ENCODE data around the gene EFHC2. TPM values are rescaled to one million over a fixed set of nuclear protein-coding genes. Genes with fewer than 3 reads are reported as not detected.
"Not testable (repeated sequence)": the region's sequence is repeated elsewhere in the genome, so short reads cannot be mapped to it uniquely, and the experiment has no call there.

Gene EFHC2
- total RNA-seq, 4 donors from 2014 or later = 0.11 TPM; not detected in 3

DNA sequence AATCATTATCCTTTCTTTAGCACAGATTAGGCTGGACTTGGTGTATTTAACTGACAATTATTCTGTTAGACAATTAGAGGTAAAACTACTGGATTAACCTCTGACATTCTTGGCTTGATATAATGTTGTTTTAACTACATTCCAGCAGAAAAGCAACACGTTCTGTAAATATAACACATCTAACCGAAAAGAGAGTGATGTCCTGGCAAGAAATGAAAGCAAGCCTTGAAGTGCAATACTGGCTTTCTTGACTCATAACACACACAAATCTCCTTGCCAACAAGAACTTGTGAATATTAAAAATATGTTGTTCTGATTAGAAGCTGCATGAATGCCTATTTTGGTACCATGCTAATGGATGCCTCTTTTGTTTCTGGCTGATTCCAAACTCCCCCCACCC, 76.4 kb downstream of the EFHC2 start:
- no peaks in the 10 kb centered on the region for H3K9me3 ChIP-seq
- no peaks in the 10 kb centered on the region for H3K4me1 ChIP-seq
- DNase-seq = no peak
- H3K27me3 ChIP-seq = peaks cover 0 to 4% (median 0%) of the 10 kb centered on the region in 3 donors
- no peak for ATAC-seq
- TF ChIP-seq POLR2A (IDR thresholded peaks at IDR 0.05) = no peak
- TF ChIP-seq, protein P1, sequence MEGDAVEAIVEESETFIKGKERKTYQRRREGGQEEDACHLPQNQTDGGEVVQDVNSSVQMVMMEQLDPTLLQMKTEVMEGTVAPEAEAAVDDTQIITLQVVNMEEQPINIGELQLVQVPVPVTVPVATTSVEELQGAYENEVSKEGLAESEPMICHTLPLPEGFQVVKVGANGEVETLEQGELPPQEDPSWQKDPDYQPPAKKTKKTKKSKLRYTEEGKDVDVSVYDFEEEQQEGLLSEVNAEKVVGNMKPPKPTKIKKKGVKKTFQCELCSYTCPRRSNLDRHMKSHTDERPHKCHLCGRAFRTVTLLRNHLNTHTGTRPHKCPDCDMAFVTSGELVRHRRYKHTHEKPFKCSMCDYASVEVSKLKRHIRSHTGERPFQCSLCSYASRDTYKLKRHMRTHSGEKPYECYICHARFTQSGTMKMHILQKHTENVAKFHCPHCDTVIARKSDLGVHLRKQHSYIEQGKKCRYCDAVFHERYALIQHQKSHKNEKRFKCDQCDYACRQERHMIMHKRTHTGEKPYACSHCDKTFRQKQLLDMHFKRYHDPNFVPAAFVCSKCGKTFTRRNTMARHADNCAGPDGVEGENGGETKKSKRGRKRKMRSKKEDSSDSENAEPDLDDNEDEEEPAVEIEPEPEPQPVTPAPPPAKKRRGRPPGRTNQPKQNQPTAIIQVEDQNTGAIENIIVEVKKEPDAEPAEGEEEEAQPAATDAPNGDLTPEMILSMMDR (IDR thresholded peaks at IDR 0.05 in 4 of 5, conservative IDR thresholded peaks at IDR 0.05 in 1 of 5) = no peak
- intact Hi-C loops (cut with DNase I; ENCODE audit: low total_unique reads) = no loop called here
- no peaks in the 10 kb centered on the region for H3K36me3 ChIP-seq
- in situ Hi-C loops (cut with MboI; ENCODE audit: low sequenced_read_pairs in 4 of 4) = no loop called here
- no peak overlapping the region for H3K4me3 ChIP-seq
- no peak overlapping the region for H3K27ac ChIP-seq

DNA sequence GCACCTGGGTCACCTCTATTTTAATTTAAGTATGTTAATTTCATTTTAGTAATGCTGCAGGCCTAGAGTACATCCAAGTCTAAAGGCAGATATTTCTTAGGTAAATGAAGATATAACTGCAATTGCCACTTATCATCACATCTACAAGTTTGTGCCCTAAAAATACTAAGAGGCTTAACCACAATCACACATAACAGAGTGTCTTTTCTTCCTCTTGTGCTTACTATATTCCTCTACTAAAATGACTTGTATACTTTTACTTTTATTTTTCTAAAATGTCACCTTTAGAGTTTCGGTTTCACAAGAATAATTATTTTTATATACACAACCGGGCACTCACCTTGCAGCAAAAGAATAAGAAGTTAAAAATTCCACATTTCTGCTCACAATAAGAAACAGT, 77.9 kb downstream of the EFHC2 start:
- no peak overlapping the region for H3K4me3 ChIP-seq
- H3K27me3 ChIP-seq = no peaks in the 10 kb centered on the region
- ATAC-seq (no peak), DNase-seq (no peak)
- in situ Hi-C loops (cut with MboI; ENCODE audit: low sequenced_read_pairs in 4 of 4) (no loop called here), intact Hi-C loops (cut with DNase I; ENCODE audit: low total_unique reads) (no loop called here)
- TF ChIP-seq, protein P1 (IDR thresholded peaks at IDR 0.05 in 4 of 5, conservative IDR thresholded peaks at IDR 0.05 in 1 of 5) = no peak
- TF ChIP-seq POLR2A (IDR thresholded peaks at IDR 0.05) = no peak
- no peaks in the 10 kb centered on the region for H3K9me3 ChIP-seq
- H3K36me3 ChIP-seq = no peaks in the 10 kb centered on the region
- no peaks in the 10 kb centered on the region for H3K4me1 ChIP-seq
- no peak overlapping the region for H3K27ac ChIP-seq

DNA sequence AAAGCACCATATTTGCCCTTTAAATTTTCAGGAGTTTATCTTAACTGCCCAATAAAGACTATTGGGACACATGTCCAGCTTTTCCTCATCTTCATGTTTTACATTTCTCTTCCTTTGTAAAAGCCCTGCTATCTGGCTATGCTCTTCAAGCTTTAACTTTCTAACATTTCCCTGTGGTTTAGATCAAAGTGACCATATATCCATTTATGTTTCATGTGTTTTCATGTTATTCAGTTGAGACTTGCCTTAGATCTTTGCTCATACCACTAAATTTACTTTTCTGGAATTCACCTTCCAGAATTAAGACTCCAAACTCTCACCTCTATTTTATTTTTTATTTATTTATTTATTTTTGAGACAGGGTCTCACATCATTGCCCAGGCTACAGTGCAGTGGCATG, 78.5 kb downstream of the EFHC2 start:
- no peak for DNase-seq
- in situ Hi-C loops (cut with MboI; ENCODE audit: low sequenced_read_pairs in 4 of 4) = no loop called here
- TF ChIP-seq POLR2A (IDR thresholded peaks at IDR 0.05) = no peak
- TF ChIP-seq, protein P1 (IDR thresholded peaks at IDR 0.05 in 4 of 5, conservative IDR thresholded peaks at IDR 0.05 in 1 of 5) = no peak
- Histone ChIP-seq H3K27me3 (no peaks in the 10 kb centered on the region), H3K4me3 (no peak overlapping the region), H3K27ac (no peak overlapping the region), H3K36me3 (no peaks in the 10 kb centered on the region), H3K9me3 (no peaks in the 10 kb centered on the region), H3K4me1 (no peaks in the 10 kb centered on the region)
- intact Hi-C loops (cut with DNase I; ENCODE audit: low total_unique reads) = no loop called here
- ATAC-seq = no peak

DNA sequence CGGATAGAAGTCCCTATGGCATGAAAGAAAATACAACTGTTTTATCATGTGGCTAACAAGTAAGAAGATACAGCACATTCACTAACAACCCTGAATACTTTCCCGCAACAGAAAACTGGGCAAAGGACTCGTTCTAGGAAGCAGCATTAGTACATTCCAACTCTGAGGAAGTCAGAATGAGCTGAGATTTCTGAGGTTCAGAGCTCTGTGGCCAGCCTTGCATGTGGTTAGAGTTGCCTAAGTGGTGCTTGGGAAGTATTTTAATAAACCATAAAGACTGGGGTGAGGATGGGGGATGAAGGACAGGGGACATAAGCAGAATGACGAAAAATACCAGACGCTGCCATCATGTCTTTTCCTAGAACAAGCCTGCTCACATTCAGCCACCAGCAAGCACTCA, 82.2 kb downstream of the EFHC2 start:
- H3K27ac ChIP-seq = no peak overlapping the region
- ATAC-seq (no peak), DNase-seq (no peak)
- TF ChIP-seq, protein P1 (IDR thresholded peaks at IDR 0.05 in 4 of 5, conservative IDR thresholded peaks at IDR 0.05 in 1 of 5) = no peak
- no peak for TF ChIP-seq POLR2A (IDR thresholded peaks at IDR 0.05)
- intact Hi-C loops (cut with DNase I; ENCODE audit: low total_unique reads) = no loop called here
- no peaks in the 10 kb centered on the region for H3K4me1 ChIP-seq
- in situ Hi-C loops (cut with MboI; ENCODE audit: low sequenced_read_pairs in 4 of 4) = no loop called here
- H3K4me3 ChIP-seq = no peak overlapping the region
- no peaks in the 10 kb centered on the region for H3K36me3 ChIP-seq
- no peaks in the 10 kb centered on the region for H3K9me3 ChIP-seq
- no peaks in the 10 kb centered on the region for H3K27me3 ChIP-seq

DNA sequence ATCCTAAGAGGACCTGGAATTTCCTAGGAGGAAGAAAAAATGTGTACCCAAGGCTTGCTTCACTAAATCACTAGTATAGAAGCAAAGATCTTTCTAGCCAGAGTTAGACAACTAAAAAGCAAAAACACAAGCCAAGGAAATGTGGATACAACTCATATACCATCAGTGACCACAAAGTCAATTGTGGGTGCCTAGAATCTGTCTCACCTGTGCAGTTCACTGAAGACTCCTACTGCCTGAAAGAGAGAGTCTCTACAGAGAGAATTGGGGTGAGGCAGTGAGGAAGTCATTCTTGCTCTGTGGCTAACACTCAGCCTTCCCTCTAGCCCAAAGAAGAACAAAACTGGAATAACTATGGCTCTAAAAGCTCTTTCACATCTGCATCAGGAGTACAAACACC, 82.9 kb downstream of the EFHC2 start:
- DNase-seq (no peak), ATAC-seq (no peak)
- no peaks in the 10 kb centered on the region for H3K4me1 ChIP-seq
- H3K27ac ChIP-seq = no peak overlapping the region
- no peaks in the 10 kb centered on the region for H3K9me3 ChIP-seq
- H3K36me3 ChIP-seq = no peaks in the 10 kb centered on the region
- no peak for TF ChIP-seq POLR2A (IDR thresholded peaks at IDR 0.05)
- TF ChIP-seq, protein P1 (IDR thresholded peaks at IDR 0.05 in 4 of 5, conservative IDR thresholded peaks at IDR 0.05 in 1 of 5) = no peak
- H3K27me3 ChIP-seq = no peaks in the 10 kb centered on the region
- intact Hi-C loops (cut with DNase I; ENCODE audit: low total_unique reads) = no loop called here
- no peak overlapping the region for H3K4me3 ChIP-seq
- in situ Hi-C loops (cut with MboI; ENCODE audit: low sequenced_read_pairs in 4 of 4) = no loop called here

DNA sequence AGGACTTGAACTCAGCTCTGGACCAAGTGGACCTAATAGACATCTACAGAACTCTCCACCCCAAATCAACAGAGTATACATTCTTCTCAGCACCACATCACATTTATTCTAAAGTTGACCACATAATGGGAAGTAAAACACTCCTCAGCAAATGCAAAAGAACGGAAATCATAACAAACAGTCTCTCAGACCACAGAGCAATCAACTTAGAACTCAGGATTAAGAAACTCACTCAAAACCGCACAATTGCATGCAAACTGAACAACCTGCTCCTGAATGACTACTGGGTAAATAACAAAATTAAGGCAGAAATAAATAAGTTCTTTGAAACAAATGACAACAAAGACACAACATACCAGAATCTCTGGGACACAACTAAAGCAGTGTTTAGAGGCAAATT, 87.7 kb downstream of the EFHC2 start:
- H3K36me3 ChIP-seq; H3K27ac ChIP-seq; H3K4me1 ChIP-seq; intact Hi-C loops (cut with DNase I; ENCODE audit: low total_unique reads); H3K9me3 ChIP-seq; DNase-seq; H3K4me3 ChIP-seq; H3K27me3 ChIP-seq; in situ Hi-C loops (cut with MboI; ENCODE audit: low sequenced_read_pairs in 4 of 4); ATAC-seq: not testable (repeated sequence)

Measured in gastrocnemius medialis (tissue), 4 donors.